Body of pancreas (tissue), 4 donors: Measurements from ENCODE around the gene KYNU. TPM values are rescaled to one million over a fixed set of nuclear protein-coding genes. Genes with fewer than 3 reads are reported as not detected.
"Not testable (repeated sequence)": the region's sequence is repeated elsewhere in the genome, so short reads cannot be mapped to it uniquely, and the experiment has no call there.

Experiments used
- ATAC-seq: fragments of 150-250 bp; one replicate; pipeline ENCODE4 v1.9.1; 2016
- DNase-seq, 4 donors: peaks; one replicate each; pipeline ENCODE4 v3.0.0-alpha.2; 2019
- H3K27ac ChIP-seq, 4 donors: fragments of 200-600 bp; sonication (generic); 1 replicate in 3 of 4; 2 replicates in 1 of 4; pipeline versions ENCODE4 v1.5.1 to v1.6.1; 2016 to 2019; ENCODE audit warnings: mild to moderate bottlenecking in 1 of 4, mixed read lengths in 1 of 4, moderate library complexity in 1 of 4
- H3K27me3 ChIP-seq, 2 donors: fragments of 200-600 bp; sonication (generic); one replicate each; pipeline ENCODE4 v1.6.0; 2016; ENCODE audit warnings: mild to moderate bottlenecking in 1 of 2
- H3K36me3 ChIP-seq, 2 donors: fragments of 200-600 bp; sonication (generic); replicated peaks in 1 of 2; 2 replicates each; pipeline ENCODE4 v1.5.1; 2016; ENCODE audit warnings: low read depth in 2 of 2; ENCODE audit not compliant: insufficient read depth in 1 of 2
- H3K4me1 ChIP-seq: fragments of 200-600 bp; sonication (generic); one replicate; pipeline ENCODE4 v1.6.0; 2016
- H3K4me3 ChIP-seq, 2 donors: fragments of 200-600 bp; sonication (generic); 1 replicate in 1 of 2; 2 replicates in 1 of 2; pipeline ENCODE4 v1.5.1; 2016 to 2019
- H3K9me3 ChIP-seq, 3 donors: fragments of 200-600 bp; sonication (generic); 1 replicate in 2 of 3; 2 replicates in 1 of 3; pipeline ENCODE4 v1.5.1; 2016
- POLR2A ChIP-seq, 3 donors: fragments of 450-650 bp; IDR thresholded peaks; one replicate each; pipeline ENCODE4 v1.6.1; 2016; ENCODE audit warnings: antibody characterized with exemption in 3 of 3, mild to moderate bottlenecking in 2 of 3
- WGBS, 2 donors: methylation state at CpG; one replicate each; pipeline ENCODE4 v1.1.5; 2017; 5-methylcytosine and 5-hydroxymethylcytosine counted together
- intact Hi-C: fragments of 100-400 bp; cut with DNase I; formaldehyde crosslinking; loops from one replicate; pipeline ENCODE4 v1.15.1; 2023
- total RNA-seq, 2 donors: library from RNA; depleted of rRNA; stranded (reverse); fragments of >200 nt; gene quantifications; one replicate each; pipeline ENCODE4 v1.1.0, GENCODE V29; 2016
- TF ChIP-seq, protein P1 (sequence below), 7 experiments: fragments of 450-650 bp in 4 of 7; fragments of 200-600 bp in 3 of 7; sonication (generic) in 3 of 7; IDR thresholded peaks; one replicate each; pipeline ENCODE4 v1.5.1; 2016 to 2019; ENCODE audit warnings: antibody characterized with exemption in 7 of 7

KYNU gene
- total RNA-seq, 2 donors from 2014 or later: 0.33 to 0.78 TPM

DNA sequence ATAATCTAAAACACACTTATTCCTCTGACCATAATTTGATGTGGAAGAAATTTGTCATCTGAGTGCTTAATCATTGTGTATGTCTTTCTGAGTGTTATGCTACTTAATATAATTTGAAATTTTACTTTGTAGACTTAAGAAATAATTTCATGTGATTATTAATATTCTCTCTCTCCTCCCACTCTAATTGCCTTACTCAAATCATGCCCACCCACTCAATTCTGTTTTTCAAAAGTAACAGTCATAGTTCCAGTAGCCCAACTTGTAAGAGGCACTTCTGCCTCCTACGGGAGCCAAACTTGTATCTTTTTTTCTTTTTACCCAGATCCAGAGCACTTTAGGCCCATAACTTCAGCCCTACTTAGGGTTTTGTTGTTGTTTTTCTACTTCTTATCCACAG lies 18.5 kb upstream of the KYNU start:
- intact Hi-C loops: no loop called here
- Histone ChIP-seq H3K36me3 (no peaks in the 10 kb centered on the region), H3K9me3 (no peaks in the 10 kb centered on the region), H3K4me3 (no peak overlapping the region), H3K27me3 (no peaks in the 10 kb centered on the region), H3K4me1 (no peaks in the 10 kb centered on the region), H3K27ac (no peak overlapping the region)
- DNase-seq (no peak), ATAC-seq (no peak)
- TF ChIP-seq POLR2A (IDR thresholded peaks at IDR 0.05): no peak
- TF ChIP-seq, protein P1, sequence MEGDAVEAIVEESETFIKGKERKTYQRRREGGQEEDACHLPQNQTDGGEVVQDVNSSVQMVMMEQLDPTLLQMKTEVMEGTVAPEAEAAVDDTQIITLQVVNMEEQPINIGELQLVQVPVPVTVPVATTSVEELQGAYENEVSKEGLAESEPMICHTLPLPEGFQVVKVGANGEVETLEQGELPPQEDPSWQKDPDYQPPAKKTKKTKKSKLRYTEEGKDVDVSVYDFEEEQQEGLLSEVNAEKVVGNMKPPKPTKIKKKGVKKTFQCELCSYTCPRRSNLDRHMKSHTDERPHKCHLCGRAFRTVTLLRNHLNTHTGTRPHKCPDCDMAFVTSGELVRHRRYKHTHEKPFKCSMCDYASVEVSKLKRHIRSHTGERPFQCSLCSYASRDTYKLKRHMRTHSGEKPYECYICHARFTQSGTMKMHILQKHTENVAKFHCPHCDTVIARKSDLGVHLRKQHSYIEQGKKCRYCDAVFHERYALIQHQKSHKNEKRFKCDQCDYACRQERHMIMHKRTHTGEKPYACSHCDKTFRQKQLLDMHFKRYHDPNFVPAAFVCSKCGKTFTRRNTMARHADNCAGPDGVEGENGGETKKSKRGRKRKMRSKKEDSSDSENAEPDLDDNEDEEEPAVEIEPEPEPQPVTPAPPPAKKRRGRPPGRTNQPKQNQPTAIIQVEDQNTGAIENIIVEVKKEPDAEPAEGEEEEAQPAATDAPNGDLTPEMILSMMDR (IDR thresholded peaks at IDR 0.05): no peak
- 80 to 91% methylated on average over 1 of the region's 1 CpG for WGBS, 2 donors

DNA sequence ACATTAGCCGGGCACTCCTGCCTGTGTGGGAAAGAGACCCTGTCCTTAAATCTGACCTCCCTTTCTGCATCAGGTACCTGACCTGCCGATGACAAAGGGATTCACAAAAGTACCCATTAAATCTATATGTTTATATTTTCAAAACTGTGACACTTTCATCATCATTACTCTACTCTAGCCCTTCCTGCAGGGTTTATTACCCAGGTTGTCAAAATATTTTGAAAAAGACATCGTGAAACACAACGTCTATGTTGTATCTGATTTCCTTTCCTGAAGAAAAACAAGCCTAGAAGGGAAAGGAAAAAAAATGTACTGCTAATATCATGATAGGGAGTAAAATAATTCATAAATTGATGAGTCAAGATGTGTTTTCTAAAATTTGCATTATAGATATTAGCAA lies 15.2 kb upstream of the KYNU start:
- Histone ChIP-seq H3K27me3 (no peaks in the 10 kb centered on the region), H3K27ac (no peak overlapping the region), H3K9me3 (no peaks in the 10 kb centered on the region), H3K4me3 (no peak overlapping the region), H3K4me1 (peaks cover 5% of the 10 kb centered on the region), H3K36me3 (no peaks in the 10 kb centered on the region)
- DNase-seq (no peak), ATAC-seq (no peak)
- TF ChIP-seq POLR2A (IDR thresholded peaks at IDR 0.05): no peak
- TF ChIP-seq, protein P1 (IDR thresholded peaks at IDR 0.05): no peak
- intact Hi-C loops: no loop called here
- 68 to 74% methylated on average over 4 of the region's 4 CpGs for WGBS, 2 donors

DNA sequence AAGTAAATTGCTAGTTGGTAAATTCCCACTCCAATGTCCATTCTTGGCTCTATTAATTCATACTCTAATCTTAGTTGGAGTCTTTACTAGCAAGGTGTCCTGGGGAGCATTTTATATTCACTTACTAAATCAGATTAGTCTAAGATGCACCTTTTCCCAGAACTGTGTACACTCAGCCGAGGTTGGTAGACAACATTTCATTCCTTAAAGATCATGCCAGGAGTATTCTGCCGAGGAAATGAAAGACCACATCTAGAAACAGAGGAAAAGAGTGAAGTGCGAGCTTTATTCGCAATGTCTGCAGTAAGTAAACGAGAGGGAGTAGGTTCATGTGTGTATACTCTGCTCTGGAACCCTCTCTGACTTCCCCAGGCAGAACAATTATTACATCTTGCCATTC lies 14.6 kb upstream of the KYNU start:
- no peak for ATAC-seq
- no peak overlapping the region for H3K27ac ChIP-seq
- intact Hi-C loops: no loop called here
- no peaks in the 10 kb centered on the region for H3K27me3 ChIP-seq
- no peaks in the 10 kb centered on the region for H3K36me3 ChIP-seq
- TF ChIP-seq, protein P1 (IDR thresholded peaks at IDR 0.05): no peak
- TF ChIP-seq POLR2A (IDR thresholded peaks at IDR 0.05): no peak
- no peak for DNase-seq
- H3K4me1 ChIP-seq: peaks cover 5% of the 10 kb centered on the region
- H3K4me3 ChIP-seq: no peak overlapping the region
- H3K9me3 ChIP-seq: no peaks in the 10 kb centered on the region
- 55 to 58% methylated on average over 5 of the region's 5 CpGs for WGBS, 2 donors

DNA sequence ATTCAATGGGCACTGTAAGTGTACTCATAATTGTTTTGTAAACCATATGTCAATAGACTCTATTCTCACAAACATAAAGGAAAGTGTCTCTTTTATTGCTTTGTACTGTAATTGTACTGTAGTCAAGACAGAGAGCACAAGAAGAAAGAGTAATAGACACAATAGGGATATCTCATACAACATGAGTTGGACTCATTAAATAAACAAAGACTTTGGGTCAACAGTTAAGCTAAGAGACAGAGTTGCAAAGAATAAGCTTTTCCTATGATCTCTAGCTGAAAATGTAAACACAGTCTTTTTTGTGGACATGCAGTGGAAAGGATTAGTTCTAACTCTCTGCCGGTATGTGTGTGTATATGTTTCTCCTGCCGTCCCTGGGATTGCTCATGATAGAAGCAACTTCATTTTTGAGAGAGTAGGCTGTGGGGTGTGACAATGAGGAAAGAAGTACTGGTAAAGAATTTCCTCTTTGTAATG lies 13.9 kb upstream of the KYNU start:
- Histone ChIP-seq H3K27me3 (no peaks in the 10 kb centered on the region), H3K4me3 (no peak overlapping the region), H3K9me3 (no peaks in the 10 kb centered on the region), H3K4me1 (peaks cover 5% of the 10 kb centered on the region), H3K36me3 (no peaks in the 10 kb centered on the region), H3K27ac (no peak overlapping the region)
- ATAC-seq (no peak), DNase-seq (no peak)
- 35 to 39% methylated on average over 2 of the region's 2 CpGs for WGBS, 2 donors
- no peak for TF ChIP-seq POLR2A (IDR thresholded peaks at IDR 0.05)
- TF ChIP-seq, protein P1 (IDR thresholded peaks at IDR 0.05): no peak
- intact Hi-C loops: no loop called here

DNA sequence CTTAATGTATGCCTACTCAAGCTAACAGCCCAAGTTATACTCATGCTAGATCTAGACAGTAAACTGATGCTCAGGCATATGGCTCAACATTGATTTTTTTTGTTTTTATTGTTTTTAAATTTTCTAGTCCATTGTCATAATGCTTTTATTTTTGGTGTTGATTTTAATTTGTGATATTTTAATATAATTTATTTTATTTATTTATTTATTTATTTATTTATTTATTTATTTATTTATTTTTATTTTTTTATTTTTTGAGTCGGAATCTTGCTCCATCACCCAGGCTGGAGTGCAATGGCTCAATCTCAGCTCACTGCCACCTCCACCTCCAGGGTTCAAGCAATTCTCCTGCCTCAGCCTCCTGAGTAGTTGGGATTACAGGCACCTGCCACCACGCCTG lies 12.9 kb upstream of the KYNU start:
- WGBS, 2 donors: 85 to 87% methylated on average over 2 of the region's 2 CpGs
- ATAC-seq, H3K27ac ChIP-seq, H3K36me3 ChIP-seq, DNase-seq, H3K4me3 ChIP-seq, intact Hi-C loops, H3K9me3 ChIP-seq, H3K27me3 ChIP-seq, H3K4me1 ChIP-seq: not testable (repeated sequence)
